Dedifferentiated amniotic fluid mesenchymal stem cell (primary cell): ENCODE results near the gene NUDT2.

Experiments used
- DNase-seq: peaks from one replicate; pipeline ENCODE4 v3.0.0-alpha.2; 2016; ENCODE audit errors: extremely low spot score

Gene NUDT2

DNA sequence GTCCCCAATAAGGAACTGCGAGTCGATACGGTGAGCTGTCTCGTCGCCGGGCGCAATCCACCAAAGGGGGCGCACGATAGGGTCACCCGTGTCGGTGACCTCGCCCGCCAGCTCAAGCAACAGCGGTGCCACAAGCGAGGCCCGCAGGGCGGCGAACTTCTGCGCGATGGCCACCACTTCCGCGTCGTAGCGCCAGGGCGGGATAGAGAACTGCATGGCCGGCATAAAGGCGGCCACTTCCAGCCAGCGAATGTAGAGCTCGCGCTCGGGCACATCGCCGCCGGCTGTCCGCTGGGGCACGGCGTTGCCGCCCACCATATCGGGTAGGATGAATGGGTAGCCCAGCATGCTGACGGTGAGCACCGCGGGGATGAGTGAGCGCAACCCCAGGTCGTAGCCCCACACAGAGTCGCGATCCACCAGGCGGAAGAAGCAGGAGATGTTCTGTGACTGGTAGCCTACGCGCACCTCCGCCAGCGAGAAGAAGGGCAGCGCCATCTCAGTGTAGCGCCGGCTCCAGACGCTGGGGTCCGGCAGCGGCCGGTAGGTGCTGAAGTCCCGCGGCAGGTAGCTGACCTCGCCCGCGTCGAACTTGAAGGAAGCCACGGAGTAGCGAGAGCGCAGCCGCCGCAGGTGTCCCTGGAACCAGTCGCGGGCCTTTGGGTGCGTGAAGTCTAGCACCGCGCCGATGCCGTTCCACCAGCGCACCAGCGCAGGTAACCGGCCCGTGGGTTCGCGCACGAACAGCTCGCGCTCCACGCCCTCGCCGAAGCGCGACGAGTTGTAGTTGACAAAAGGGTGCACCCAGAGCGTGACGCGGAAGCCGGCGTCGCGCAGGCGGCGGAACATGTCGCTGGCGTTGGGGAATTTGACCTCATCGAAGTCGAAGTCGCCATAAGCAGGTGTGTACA is 41.9 kb downstream of the NUDT2 start:
- DNase-seq, result no peak

DNA sequence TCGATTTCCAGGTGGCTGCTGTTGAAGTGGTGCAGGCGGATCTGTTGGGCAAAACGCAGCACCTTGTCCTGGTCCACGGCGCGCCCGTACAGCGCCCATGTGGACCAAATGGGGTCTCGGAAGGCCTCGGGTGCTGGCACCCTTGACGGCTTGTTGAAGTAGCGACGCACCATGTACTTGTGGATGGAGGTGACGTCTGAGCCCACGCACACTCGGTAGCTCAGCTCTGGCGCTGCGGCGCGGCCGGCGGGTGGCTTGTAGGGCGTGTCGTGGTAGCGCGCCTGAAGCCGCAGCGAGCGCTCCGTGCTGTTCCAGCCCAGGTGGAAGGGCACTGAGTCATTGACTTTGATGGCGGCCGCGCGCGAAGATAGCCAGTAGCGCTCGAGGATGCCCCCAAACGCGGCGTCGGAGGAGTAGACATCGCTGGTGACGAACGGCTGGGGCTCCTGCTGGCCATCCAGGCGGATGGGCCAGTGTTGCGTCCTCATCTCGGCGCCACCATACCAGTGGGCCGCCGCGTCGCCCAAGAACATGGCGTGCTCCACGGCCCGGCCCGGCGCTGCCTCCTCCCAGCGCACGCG is 42.6 kb downstream of the NUDT2 start:
- no peak for DNase-seq

DNA sequence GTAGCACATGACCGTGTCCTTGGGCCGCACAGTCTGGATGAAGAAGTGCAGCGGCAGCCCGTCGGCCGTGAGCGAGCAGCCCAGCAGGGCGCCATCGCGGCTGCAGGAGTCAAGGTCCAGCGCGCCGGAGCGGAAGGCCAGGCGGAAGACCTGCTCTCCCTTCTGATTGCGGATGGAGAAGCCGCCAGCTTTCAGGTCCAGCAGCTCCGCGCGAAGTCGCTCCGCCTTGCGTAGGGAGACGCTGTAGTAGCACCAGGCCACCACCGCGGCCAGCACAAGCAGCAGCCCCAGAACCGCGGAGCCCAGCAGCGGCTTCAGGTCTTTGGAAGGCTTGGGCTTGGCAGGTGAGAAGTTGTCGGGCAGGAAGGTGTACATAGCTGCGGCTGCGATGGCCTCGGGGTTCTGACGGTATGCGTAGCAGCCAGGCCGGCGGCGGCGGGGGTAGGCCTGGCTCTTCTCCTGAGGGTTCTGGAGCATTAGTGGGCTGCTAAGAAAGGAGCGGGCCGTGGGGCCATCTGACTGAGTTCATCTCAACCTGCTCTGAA is 43.2 kb downstream of the NUDT2 start:
- no peak for DNase-seq

DNA sequence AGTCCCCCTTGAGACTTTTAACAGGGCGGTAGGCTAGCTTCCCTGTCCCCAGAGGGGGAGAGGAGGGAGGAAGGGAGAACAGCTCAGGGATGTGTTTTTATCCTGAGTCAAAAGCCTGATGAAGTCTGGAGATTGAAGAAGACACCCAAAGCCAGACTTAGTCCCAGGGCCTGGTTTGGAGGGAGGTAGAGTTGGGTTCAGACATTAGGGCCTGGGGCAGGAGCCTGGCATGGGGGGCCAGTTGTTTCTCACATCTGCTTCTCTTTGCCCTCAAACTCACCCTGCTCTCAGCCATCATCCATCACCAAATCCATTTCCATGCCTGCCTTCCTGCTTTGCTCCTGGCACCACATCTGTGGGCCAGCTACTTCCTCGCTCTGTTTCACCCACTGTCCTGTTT is 44.4 kb downstream of the NUDT2 start:
- DNase-seq, result no peak

DNA sequence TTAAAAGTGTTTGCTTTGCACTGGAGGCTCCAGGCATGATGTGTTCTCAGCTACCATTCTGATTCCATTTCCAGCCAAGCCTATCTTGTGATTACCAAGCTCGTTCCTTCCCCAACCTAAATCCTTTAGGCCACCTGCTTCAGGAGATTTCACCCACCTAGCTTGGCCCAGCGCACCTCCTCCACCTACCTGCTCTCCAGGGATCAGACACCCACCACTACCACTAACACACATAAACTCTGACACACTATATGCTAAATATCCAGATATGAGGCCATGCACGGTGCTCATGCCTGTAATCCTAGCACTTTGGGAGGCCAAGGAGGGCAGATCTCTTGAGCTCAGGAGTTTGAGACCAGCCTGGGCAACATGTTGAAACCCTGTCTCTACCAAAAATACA is 45.0 kb downstream of the NUDT2 start:
- DNase-seq, result no peak

GRCh38 chr9:34374905-34375552 is 45.7 kb downstream of the NUDT2 start:
- DNase-seq, result no peak

- DNase-seq, result no peak
Measured at GRCh38 chr9:34375901-34376595, 46.7 kb downstream of the NUDT2 start.

DNA sequence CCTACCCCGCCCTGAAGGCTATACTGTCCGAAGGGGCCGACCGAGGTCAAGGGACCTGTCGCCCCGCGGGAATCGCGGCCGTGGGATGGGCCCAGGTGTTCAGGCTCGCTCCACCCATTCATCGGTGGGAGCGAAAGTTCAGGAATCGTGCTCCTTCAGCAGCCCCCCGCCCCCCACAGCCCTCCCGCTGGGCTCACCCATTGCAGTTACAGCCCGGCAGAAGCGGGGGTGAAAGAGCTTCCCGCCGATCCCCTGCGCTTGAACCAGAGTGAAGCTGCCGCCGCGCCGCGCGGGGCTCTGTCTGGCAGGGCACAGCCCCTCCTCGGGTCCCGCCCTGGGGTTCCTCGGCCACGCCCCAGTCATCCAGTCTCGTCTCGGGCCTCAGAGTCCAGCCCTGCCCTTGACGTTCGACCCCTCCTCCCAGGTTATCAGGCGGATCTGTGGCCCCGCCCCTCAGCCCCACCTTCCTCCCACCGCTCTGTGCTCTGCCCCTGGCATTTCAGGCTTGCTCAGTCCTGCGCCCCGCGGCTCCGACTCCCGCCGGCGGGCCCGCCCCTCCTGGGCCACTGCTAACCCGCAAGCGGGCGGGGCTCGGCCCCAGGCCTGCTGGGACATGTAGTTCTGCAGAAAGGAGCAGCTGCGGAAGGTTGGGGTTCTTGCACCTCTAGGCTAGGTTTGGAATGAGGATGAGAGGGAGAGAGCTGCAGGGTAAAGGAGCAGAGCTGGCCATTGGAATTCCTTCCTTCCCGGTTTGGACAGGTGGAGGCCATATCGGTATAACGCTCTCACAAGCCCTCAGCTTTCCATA is 47.4 kb downstream of the NUDT2 start, which contains the start of gene MYORG:
TSS of gene MYORG (minus strand) at position 303 of the 808 bp plus-strand sequence. CDS start 3,955 bp downstream, outside the sequence.
- DNase-seq, result peak; percentile 37

GRCh38 chr9:34377404-34377746 is 48.0 kb downstream of the NUDT2 start:
- DNase-seq, result no peak

- no peak for DNase-seq
Measured at GRCh38 chr9:34378376-34379060, 49.1 kb downstream of the NUDT2 start.

DNA sequence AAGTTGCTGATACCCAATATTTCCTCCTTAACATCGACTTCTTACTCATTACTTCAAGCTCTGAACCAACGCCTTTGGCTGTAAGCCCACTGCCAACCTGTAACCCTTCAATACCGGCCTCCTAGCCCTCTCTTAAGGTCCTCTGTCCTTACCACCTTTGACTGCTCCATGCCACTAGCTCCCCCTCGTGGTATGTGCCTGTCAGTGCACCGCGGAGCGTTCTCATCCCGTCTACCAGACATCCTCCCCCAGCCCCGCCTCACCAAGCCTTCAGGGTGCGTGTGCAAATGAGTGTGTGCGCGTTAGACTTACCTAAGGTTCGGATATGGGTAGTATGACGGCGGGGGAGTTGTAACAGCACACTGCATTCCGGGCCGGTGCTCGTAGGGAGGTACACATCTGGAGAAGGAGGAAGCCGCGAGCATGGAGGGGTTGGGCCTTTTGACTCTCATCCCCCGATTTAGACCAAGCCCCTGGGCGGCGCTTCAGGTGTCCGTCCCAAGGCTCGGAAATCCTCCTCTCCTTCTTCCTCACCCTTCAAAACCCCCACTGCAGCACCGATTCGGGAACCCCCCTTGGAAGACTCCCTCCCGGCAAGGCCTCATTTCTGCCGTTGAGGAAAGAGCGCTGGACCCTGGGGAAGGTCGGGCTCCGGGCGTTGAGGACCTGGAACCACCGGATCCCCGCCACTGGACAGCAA is 50.1 kb downstream of the NUDT2 start:
- peak; percentile 77 for DNase-seq

GRCh38 chr9:34380034-34380510 is 50.7 kb downstream of the NUDT2 start:
- no peak for DNase-seq

- DNase-seq, result peak; percentile 17
Measured at GRCh38 chr9:34380511-34381315, 51.3 kb downstream of the NUDT2 start.

DNA sequence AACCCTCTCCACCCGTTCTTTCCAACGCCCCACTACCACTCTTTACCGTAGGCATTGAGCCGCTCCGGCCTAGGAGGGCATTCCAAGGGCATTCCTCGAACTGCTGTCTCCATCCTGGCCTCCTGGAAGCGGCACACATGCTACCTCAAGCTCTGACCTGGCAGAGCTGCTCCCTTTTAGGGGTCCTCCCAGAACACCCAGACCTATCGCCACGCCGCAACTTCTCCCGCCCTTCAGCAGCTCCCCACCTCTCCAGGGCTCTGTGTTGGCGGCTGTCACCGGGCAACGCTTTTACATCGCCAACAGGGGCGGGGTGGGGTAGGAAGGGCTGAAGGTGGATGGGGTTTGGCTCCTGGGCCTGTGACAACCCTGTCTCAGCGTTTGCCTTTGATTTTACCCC is 52.0 kb downstream of the NUDT2 start:
- no peak for DNase-seq

DNA sequence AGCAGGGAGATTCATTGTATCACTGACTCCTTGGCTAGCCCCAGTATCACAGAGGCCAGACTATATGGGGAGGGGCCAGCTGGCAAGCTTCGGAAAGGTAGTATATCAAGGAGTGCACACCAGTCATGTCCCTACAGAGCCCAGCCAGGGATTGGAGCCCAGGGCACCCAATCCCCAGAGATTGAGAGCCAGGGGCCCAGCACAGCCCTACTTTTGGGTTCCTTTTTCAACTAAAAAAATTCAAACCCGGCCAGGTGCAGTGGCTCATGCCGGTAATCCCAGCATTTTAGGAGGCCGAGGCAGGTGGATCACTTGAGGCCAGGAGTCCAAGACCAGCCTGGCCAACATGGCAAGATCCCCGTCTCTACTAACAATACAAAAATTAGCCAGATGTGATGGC is 52.7 kb downstream of the NUDT2 start:
- DNase-seq, result no peak

GRCh38 chr9:34382879-34383278 is 53.5 kb downstream of the NUDT2 start:
- no peak for DNase-seq

- no peak for DNase-seq
Measured at GRCh38 chr9:34383904-34384303, 54.5 kb downstream of the NUDT2 start.

DNA sequence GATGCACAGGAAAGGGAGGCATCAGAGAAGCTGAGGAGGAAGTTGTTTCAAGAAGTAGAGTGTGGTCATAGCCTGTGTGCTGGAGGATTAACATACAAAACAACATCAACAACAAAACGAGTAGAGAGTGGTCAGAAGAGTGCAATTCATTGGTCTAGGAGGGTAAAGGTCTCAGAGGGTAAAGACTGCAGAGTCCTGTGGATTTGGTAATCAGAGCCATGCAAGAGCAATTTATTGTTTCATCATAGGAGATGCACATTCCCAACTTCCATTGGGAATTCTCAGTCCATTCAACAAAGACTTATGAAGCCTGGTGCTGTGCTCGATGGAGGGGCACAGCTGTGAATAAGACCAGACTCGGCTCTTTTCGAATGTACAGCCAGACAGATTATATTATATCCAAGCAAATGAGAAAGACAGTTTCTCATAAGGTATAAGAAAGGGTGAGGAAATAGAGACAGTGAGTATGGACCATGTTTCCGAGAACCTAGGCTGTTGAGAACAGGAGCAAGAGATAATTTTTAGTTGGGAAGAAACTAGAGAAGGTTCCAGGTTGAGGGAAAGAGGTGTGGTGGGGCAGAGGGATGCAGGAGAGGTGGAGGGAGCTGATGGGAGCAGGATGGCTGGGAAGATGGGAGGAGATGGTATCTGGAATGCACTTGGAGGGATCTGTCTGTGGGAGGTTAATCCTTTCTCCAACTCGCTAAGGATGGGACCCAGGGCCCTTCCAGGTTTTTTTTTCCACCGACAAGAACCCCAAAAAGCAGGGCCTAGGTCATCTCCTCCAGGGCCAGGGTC is 55.2 kb downstream of the NUDT2 start:
- no peak for DNase-seq
